ENCODE data around the gene ZNF765.

- TF ChIP-seq CTCF (IDR thresholded peaks at IDR 0.05; ENCODE audit: insufficient read depth, low read length, poor library complexity, severe bottlenecking), result no peak
- no peak for TF ChIP-seq EZH2phosphoT487 (conservative IDR thresholded peaks at IDR 0.05; ENCODE audit: low read length)
Measured at GRCh38 chr19:53394522-53394973, 401 bp upstream of the ZNF765 start.
